Measurements from ENCODE around the gene NAA20. TPM values are rescaled to one million over a fixed set of nuclear protein-coding genes. Genes with fewer than 3 reads are reported as not detected.

The NAA20 gene
- total RNA-seq, 2 donors from 2014 or later = 43.5 to 45.8 TPM

- TF ChIP-seq CTCF (IDR thresholded peaks at IDR 0.05) = no peak
- Histone ChIP-seq H3K9ac (ENCODE audit: low read depth in 2 of 2, low read length in 2 of 2) (no peak overlapping the region), H3K27me3 (no peaks in the 10 kb centered on the region), H3K4me1 (peaks cover 9% of the 10 kb centered on the region), H3K36me3 (no peaks in the 10 kb centered on the region), H3K4me3 (no peak overlapping the region), H3K27ac (no peak overlapping the region), H3K9me3 (no peaks in the 10 kb centered on the region)
- intact Hi-C loops (cut with DNase I) = no loop called here
- DNase-seq = no peak
Measured at GRCh38 chr20:20020908-20021307, 3.7 kb downstream of the NAA20 start.

GRCh38 chr20:20021835-20022234 is 4.7 kb downstream of the NAA20 start:
- H3K27me3 ChIP-seq = no peaks in the 10 kb centered on the region
- no peaks in the 10 kb centered on the region for H3K9me3 ChIP-seq
- no peak for TF ChIP-seq CTCF (IDR thresholded peaks at IDR 0.05)
- H3K9ac ChIP-seq (ENCODE audit: low read depth in 2 of 2, low read length in 2 of 2) = no peak overlapping the region
- no peaks in the 10 kb centered on the region for H3K36me3 ChIP-seq
- DNase-seq = no peak
- H3K4me3 ChIP-seq = no peak overlapping the region
- intact Hi-C loops (cut with DNase I) = no loop called here
- H3K27ac ChIP-seq = no peak overlapping the region
- peaks cover 9% of the 10 kb centered on the region for H3K4me1 ChIP-seq

- Histone ChIP-seq H3K36me3 (no peaks in the 10 kb centered on the region), H3K9ac (ENCODE audit: low read depth in 2 of 2, low read length in 2 of 2) (no peak overlapping the region), H3K27ac (no peak overlapping the region), H3K9me3 (no peaks in the 10 kb centered on the region), H3K27me3 (no peaks in the 10 kb centered on the region), H3K4me3 (no peak overlapping the region), H3K4me1 (peaks cover 9% of the 10 kb centered on the region)
- intact Hi-C loops (cut with DNase I) = no loop called here
- TF ChIP-seq CTCF (IDR thresholded peaks at IDR 0.05) = no peak
- DNase-seq = no peak
Measured at GRCh38 chr20:20022498-20022897, 5.3 kb downstream of the NAA20 start.

- TF ChIP-seq CTCF (IDR thresholded peaks at IDR 0.05) = no peak
- H3K4me3 ChIP-seq = no peak overlapping the region
- H3K27me3 ChIP-seq = no peaks in the 10 kb centered on the region
- no peaks in the 10 kb centered on the region for H3K36me3 ChIP-seq
- no peak for DNase-seq
- no peaks in the 10 kb centered on the region for H3K9me3 ChIP-seq
- peaks cover 4% of the 10 kb centered on the region for H3K4me1 ChIP-seq
- no peak overlapping the region for H3K27ac ChIP-seq
- no peak overlapping the region for H3K9ac ChIP-seq (ENCODE audit: low read depth in 2 of 2, low read length in 2 of 2)
- intact Hi-C loops (cut with DNase I) = no loop called here
Measured at GRCh38 chr20:20023395-20023794, 6.2 kb downstream of the NAA20 start.

- H3K4me3 ChIP-seq = no peak overlapping the region
- H3K27me3 ChIP-seq = no peaks in the 10 kb centered on the region
- no peak for TF ChIP-seq CTCF (IDR thresholded peaks at IDR 0.05)
- H3K4me1 ChIP-seq = no peaks in the 10 kb centered on the region
- H3K27ac ChIP-seq = no peak overlapping the region
- no peaks in the 10 kb centered on the region for H3K36me3 ChIP-seq
- no peaks in the 10 kb centered on the region for H3K9me3 ChIP-seq
- DNase-seq = no peak
- no peak overlapping the region for H3K9ac ChIP-seq (ENCODE audit: low read depth in 2 of 2, low read length in 2 of 2)
- intact Hi-C loops (cut with DNase I) = no loop called here
Measured at GRCh38 chr20:20024942-20025341, 7.8 kb downstream of the NAA20 start.

- H3K9me3 ChIP-seq = no peaks in the 10 kb centered on the region
- no peaks in the 10 kb centered on the region for H3K27me3 ChIP-seq
- no peak overlapping the region for H3K9ac ChIP-seq (ENCODE audit: low read depth in 2 of 2, low read length in 2 of 2)
- intact Hi-C loops (cut with DNase I) = no loop called here
- no peak overlapping the region for H3K4me3 ChIP-seq
- no peak for DNase-seq
- H3K4me1 ChIP-seq = no peaks in the 10 kb centered on the region
- H3K27ac ChIP-seq = no peak overlapping the region
- no peaks in the 10 kb centered on the region for H3K36me3 ChIP-seq
- no peak for TF ChIP-seq CTCF (IDR thresholded peaks at IDR 0.05)
Measured at GRCh38 chr20:20027284-20027683, 10.1 kb downstream of the NAA20 start.

All from colonic mucosa (tissue), 4 donors.